Mesenchymal stem cell (in vitro differentiated cells and primary cell): Measurements from ENCODE around the gene ZFR.

Experiments
- DNase-seq: peaks from one replicate; pipeline ENCODE4 v3.0.0-alpha.2; 2013
- H2AFZ ChIP-seq: one replicate; pipeline ENCODE4 v1.6.1; 2013; ENCODE audit warnings: low read depth, mild to moderate bottlenecking, control low read depth, inconsistent platforms, low read length, moderate library complexity
- H2AK5ac ChIP-seq: 2 replicates; pipeline ENCODE4 v1.6.1; 2013; ENCODE audit warnings: low read length, moderate library complexity, mild to moderate bottlenecking, inconsistent platforms; ENCODE audit not compliant: severe bottlenecking
- H2BK120ac ChIP-seq: one replicate; pipeline ENCODE4 v1.6.1; 2013; ENCODE audit warnings: low read depth, mild to moderate bottlenecking, inconsistent platforms, low read length, moderate library complexity
- H2BK12ac ChIP-seq, 2 experiments: one replicate each; pipeline ENCODE4 v1.6.1; 2013; ENCODE audit warnings: inconsistent platforms in 2 of 2, low read length in 2 of 2, mild to moderate bottlenecking in 2 of 2, moderate library complexity in 2 of 2, control low read depth in 1 of 2
- H2BK15ac ChIP-seq: one replicate; pipeline ENCODE4 v1.6.1; 2013; ENCODE audit warnings: mild to moderate bottlenecking, low read depth, inconsistent platforms; ENCODE audit not compliant: poor library complexity, severe bottlenecking
- H2BK5ac ChIP-seq: 2 replicates; pipeline ENCODE4 v1.6.1; 2013; ENCODE audit warnings: low read depth, mild to moderate bottlenecking, low read length, control low read depth, inconsistent platforms; ENCODE audit not compliant: poor library complexity, severe bottlenecking
- H3K14ac ChIP-seq, 2 experiments: one replicate each; pipeline ENCODE4 v1.6.1; 2013; ENCODE audit warnings: inconsistent platforms in 2 of 2, low read length in 2 of 2, control low read depth in 1 of 2, mild to moderate bottlenecking in 1 of 2, moderate library complexity in 1 of 2
- H3K18ac ChIP-seq, 2 experiments: one replicate each; pipeline ENCODE4 v1.6.1; 2013; ENCODE audit warnings: inconsistent platforms in 2 of 2, low read length in 2 of 2, control low read depth in 1 of 2, low read depth in 1 of 2, mild to moderate bottlenecking in 1 of 2
- H3K23ac ChIP-seq, 2 experiments: one replicate each; pipeline ENCODE4 v1.6.1; 2013; ENCODE audit warnings: inconsistent platforms in 2 of 2, low read length in 2 of 2, mild to moderate bottlenecking in 2 of 2, moderate library complexity in 2 of 2, control low read depth in 1 of 2
- H3K27ac ChIP-seq: 2 replicates; pipeline ENCODE4 v1.5.1; 2013; ENCODE audit warnings: mild to moderate bottlenecking, moderate library complexity, low read length, control low read depth, inconsistent platforms; ENCODE audit not compliant: poor library complexity, severe bottlenecking
- H3K27me3 ChIP-seq, 2 experiments: 2 replicates each; pipeline versions ENCODE4 v1.6.1 to v1.7.0; 2013; ENCODE audit warnings: low read length in 2 of 2, mild to moderate bottlenecking in 2 of 2, moderate library complexity in 2 of 2, control low read depth in 1 of 2, inconsistent platforms in 1 of 2; ENCODE audit not compliant: control insufficient read depth in 1 of 2, insufficient read depth in 1 of 2
- H3K36me3 ChIP-seq, 2 experiments: 2 replicates each; pipeline versions ENCODE4 v1.6.1 to v1.7.0; 2013; ENCODE audit warnings: low read length in 2 of 2, control low read depth in 1 of 2, inconsistent platforms in 1 of 2, low read depth in 1 of 2, mild to moderate bottlenecking in 1 of 2; ENCODE audit not compliant: insufficient read depth in 2 of 2, control insufficient read depth in 1 of 2
- H3K4ac ChIP-seq, 2 experiments: one replicate each; pipeline ENCODE4 v1.6.1; 2013; ENCODE audit warnings: inconsistent platforms in 2 of 2, low read length in 2 of 2, mild to moderate bottlenecking in 2 of 2, moderate library complexity in 2 of 2, control low read depth in 1 of 2, low read depth in 1 of 2
- H3K4me1 ChIP-seq: 2 replicates; pipeline ENCODE4 v1.6.1; 2013; ENCODE audit warnings: low read depth, low read length, control low read depth; ENCODE audit not compliant: control insufficient read depth, insufficient read depth
- H3K4me2 ChIP-seq: 2 replicates; pipeline ENCODE4 v1.6.1; 2013; ENCODE audit warnings: low read length, mild to moderate bottlenecking, inconsistent platforms; ENCODE audit not compliant: poor library complexity, severe bottlenecking
- H3K4me3 ChIP-seq, 2 experiments: 2 replicates each; pipeline versions ENCODE4 v1.5.1 to v1.7.0; 2013; ENCODE audit warnings: low read length in 2 of 2, mild to moderate bottlenecking in 2 of 2, control low read depth in 1 of 2, low read depth in 1 of 2; ENCODE audit not compliant: insufficient read depth in 1 of 2
- H3K79me1 ChIP-seq: replicated peaks from 2 replicates; pipeline ENCODE4 v1.6.1; 2013; ENCODE audit warnings: mild to moderate bottlenecking, control low read depth, low read length, inconsistent platforms; ENCODE audit not compliant: poor library complexity, severe bottlenecking
- H3K9ac ChIP-seq: 2 replicates; pipeline ENCODE4 v1.7.0; 2013; ENCODE audit warnings: mild to moderate bottlenecking, low read length, moderate library complexity
- H3K9me3 ChIP-seq: 2 replicates; pipeline ENCODE4 v1.7.0; 2013; ENCODE audit warnings: mild to moderate bottlenecking, low read length; ENCODE audit not compliant: control insufficient read depth
- H4K8ac ChIP-seq: one replicate; pipeline ENCODE4 v1.6.1; 2013; ENCODE audit warnings: inconsistent platforms, mild to moderate bottlenecking, low read length, moderate library complexity
- H4K91ac ChIP-seq: one replicate; pipeline ENCODE4 v1.6.1; 2013; ENCODE audit warnings: mild to moderate bottlenecking, low read length, inconsistent platforms
- WGBS: methylation state at CpG from one replicate; pipeline ENCODE4 v1.1.7; 2013; ENCODE audit warnings: mixed read lengths; 5-methylcytosine and 5-hydroxymethylcytosine counted together

The ZFR gene

DNA sequence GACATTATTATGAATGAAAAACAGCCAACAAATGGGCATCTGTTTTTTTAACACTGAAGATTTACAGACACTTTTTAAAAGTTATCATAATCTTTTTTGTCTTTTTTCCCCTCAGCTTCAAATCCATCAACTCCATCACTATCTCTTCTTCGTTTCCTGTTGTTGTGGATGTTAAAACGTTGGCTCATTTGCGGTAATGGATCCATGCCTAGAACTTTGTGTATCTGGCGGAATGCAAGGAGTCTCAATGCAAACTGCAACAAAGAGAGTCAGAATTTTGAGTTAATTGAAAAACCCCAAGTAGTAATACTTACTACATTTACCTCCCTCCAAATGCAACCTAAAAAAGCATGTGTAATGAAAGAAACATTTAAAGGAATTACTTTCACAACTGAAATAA, 88.9 kb downstream of the ZFR start:
- Histone ChIP-seq H4K8ac (no peak overlapping the region), H2BK120ac (no peak overlapping the region), H2BK5ac (no peak overlapping the region), H3K79me1 (peaks cover 7% of the 10 kb centered on the region), H3K36me3 (peaks cover 20 to 70% of the 10 kb centered on the region in 2 experiments), H2AFZ (no peak overlapping the region), H3K9ac (no peak overlapping the region), H3K4me3 (no peak overlapping the region), H3K14ac (no peak overlapping the region), H2AK5ac (no peak overlapping the region), H2BK15ac (no peak overlapping the region), H3K27ac (no peak overlapping the region), H2BK12ac (no peak overlapping the region), H3K18ac (no peak overlapping the region), H3K27me3 (no peaks in the 10 kb centered on the region), H3K23ac (no peak overlapping the region), H3K4me2 (no peak overlapping the region), H3K4ac (no peak overlapping the region), H4K91ac (no peak overlapping the region), H3K4me1 (no peaks in the 10 kb centered on the region), H3K9me3 (no peaks in the 10 kb centered on the region)
- 83% methylated on average over 2 of the region's 4 CpGs for WGBS
- no peak for DNase-seq

DNA sequence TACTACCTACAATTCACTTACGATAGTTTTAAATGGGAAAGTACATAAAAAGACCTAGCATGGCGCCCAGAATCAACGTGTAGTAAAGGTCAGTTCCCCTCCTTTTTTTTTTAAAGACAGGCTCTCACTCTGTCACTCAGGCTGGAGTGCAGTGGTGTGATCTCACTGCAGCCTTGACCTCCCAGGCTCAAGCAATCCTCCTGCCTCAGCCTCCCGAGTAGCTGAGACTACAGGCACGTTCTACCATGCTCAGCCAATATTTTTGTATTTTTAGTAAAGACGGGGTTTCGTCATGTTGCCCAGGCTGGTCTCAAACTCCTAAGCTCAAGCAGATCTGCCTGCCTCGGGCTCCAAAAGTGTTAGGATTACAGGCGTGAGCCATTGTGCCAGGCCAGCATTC, 91.1 kb downstream of the ZFR start:
- H3K23ac ChIP-seq: no peak overlapping the region

DNA sequence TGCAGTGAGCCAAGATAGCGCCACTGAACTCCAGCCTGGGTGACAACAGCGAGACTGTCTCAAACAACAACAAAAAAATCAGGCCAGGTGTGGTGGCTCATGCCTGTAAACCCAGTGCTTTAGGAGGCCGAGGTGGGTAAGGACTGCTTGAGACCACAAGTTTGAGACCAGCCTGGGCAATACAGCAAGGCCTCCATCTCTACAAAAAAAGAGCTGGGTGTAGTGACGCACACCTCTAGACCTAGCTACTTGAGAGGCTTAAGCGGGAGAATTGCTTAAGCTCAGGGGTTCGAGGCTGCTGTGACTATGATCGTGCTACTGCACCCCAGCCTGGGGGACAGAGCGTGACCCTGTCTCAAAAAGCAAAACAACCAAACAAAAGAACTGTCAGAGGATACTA, 91.9 kb downstream of the ZFR start:
- H3K4me1 ChIP-seq: no peaks in the 10 kb centered on the region
- H2AFZ ChIP-seq: no peak overlapping the region
- H3K4me2 ChIP-seq: no peak overlapping the region
- H2BK120ac ChIP-seq: no peak overlapping the region
- no peak overlapping the region for H3K9ac ChIP-seq
- no peak overlapping the region for H2BK15ac ChIP-seq
- H2BK5ac ChIP-seq: no peak overlapping the region
- no peak overlapping the region for H4K91ac ChIP-seq
- H2AK5ac ChIP-seq: no peak overlapping the region
- WGBS: over 99% methylated on average over 8 of the region's 8 CpGs
- no peak overlapping the region for H3K4ac ChIP-seq
- no peak overlapping the region for H2BK12ac ChIP-seq
- H3K27me3 ChIP-seq: no peaks in the 10 kb centered on the region
- H3K4me3 ChIP-seq: no peak overlapping the region
- no peak overlapping the region for H4K8ac ChIP-seq
- peaks cover 5% of the 10 kb centered on the region for H3K9me3 ChIP-seq
- DNase-seq: no peak
- no peak overlapping the region for H3K18ac ChIP-seq
- no peak overlapping the region for H3K23ac ChIP-seq
- H3K36me3 ChIP-seq: peaks cover 10 to 45% of the 10 kb centered on the region in 2 experiments
- no peak overlapping the region for H3K27ac ChIP-seq
- H3K14ac ChIP-seq: no peak overlapping the region
- H3K79me1 ChIP-seq: peaks cover 3% of the 10 kb centered on the region

More for the DNA sequence above, 91.1 kb downstream of the ZFR start:
- Histone ChIP-seq H2BK12ac (no peak overlapping the region), H2BK5ac (no peak overlapping the region), H3K18ac (no peak overlapping the region), H3K14ac (no peak overlapping the region), H3K27ac (no peak overlapping the region), H3K4ac (no peak overlapping the region), H4K91ac (no peak overlapping the region), H3K79me1 (peaks cover 3% of the 10 kb centered on the region), H2AFZ (no peak overlapping the region), H3K4me1 (no peaks in the 10 kb centered on the region), H3K36me3 (peaks cover 15 to 51% of the 10 kb centered on the region in 2 experiments), H3K9me3 (peaks cover 2% of the 10 kb centered on the region), H3K4me3 (no peak overlapping the region), H4K8ac (no peak overlapping the region), H2BK120ac (no peak overlapping the region), H2BK15ac (no peak overlapping the region), H3K9ac (no peak overlapping the region), H3K27me3 (no peaks in the 10 kb centered on the region), H2AK5ac (no peak overlapping the region), H3K4me2 (no peak overlapping the region)
- WGBS: 97% methylated on average over 9 of the region's 9 CpGs
- DNase-seq: no peak

DNA sequence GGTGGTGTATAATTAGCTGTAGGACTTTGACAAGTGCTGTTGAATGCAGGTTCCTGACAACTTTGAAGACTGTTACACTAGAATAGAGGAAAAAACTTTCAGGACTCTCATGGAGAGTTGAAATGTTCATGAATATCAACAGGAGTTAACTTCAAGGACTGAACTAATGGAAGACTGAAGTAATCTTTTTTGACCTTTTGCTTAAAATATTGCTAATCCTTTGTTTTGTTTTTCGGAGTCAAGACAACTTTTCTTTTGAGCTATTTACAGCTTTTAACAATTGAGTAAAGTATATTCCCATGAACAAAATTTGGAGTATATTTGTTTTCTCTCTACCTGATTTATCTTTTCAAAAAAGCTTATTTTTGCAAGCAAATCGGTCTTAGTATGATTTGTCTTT, 97.7 kb downstream of the ZFR start:
- no peak overlapping the region for H2AK5ac ChIP-seq
- no peaks in the 10 kb centered on the region for H3K36me3 ChIP-seq
- no peak overlapping the region for H3K4me2 ChIP-seq
- no peak overlapping the region for H3K4ac ChIP-seq
- peaks cover 17% of the 10 kb centered on the region for H3K9me3 ChIP-seq
- H2BK15ac ChIP-seq: no peak overlapping the region
- no peaks in the 10 kb centered on the region for H3K4me1 ChIP-seq
- no peaks in the 10 kb centered on the region for H3K79me1 ChIP-seq
- no peak overlapping the region for H3K9ac ChIP-seq
- no CpG with 5 or more reads among the region's 2 CpGs for WGBS
- H2AFZ ChIP-seq: no peak overlapping the region
- no peak overlapping the region for H3K4me3 ChIP-seq
- H2BK12ac ChIP-seq: no peak overlapping the region
- DNase-seq: no peak
- no peak overlapping the region for H2BK120ac ChIP-seq
- H3K18ac ChIP-seq: no peak overlapping the region
- H4K91ac ChIP-seq: no peak overlapping the region
- no peak overlapping the region for H3K14ac ChIP-seq
- no peak overlapping the region for H3K23ac ChIP-seq
- H3K27me3 ChIP-seq: no peaks in the 10 kb centered on the region
- H2BK5ac ChIP-seq: no peak overlapping the region
- H4K8ac ChIP-seq: no peak overlapping the region
- no peak overlapping the region for H3K27ac ChIP-seq
